Measurements from ENCODE around the gene WNT11.

Gene WNT11

DNA sequence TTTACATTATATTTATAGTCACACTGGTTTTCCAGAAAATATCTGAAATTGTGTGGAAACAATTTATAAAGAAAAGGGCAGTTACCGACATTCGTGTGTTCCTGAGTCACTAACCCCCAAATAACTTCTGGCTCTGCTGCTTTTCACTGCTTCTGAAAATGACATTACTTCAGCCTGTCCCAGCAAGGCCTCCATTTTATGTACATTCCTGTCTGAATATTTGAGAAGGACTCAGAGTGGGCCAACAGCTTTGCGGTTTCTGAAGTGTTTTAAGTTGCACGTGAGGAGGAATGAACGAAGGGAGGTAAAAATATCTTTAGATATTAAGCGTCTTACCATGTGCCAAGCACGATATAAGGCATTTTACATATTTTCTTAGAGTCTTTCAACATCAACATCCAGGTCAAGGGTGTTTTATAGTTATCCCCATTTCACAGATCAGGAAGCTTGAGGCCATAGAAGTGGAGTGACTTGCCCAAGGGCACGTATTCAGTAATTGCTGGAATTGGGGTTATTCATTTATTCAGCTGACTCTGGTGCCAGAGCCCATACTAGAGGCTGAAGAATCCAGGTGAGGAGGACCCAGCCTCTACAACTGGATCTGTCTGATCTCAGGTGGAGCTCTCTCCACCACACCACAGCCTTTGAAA lies 30.8 kb upstream of the WNT11 start:
- no peak for DNase-seq

DNA sequence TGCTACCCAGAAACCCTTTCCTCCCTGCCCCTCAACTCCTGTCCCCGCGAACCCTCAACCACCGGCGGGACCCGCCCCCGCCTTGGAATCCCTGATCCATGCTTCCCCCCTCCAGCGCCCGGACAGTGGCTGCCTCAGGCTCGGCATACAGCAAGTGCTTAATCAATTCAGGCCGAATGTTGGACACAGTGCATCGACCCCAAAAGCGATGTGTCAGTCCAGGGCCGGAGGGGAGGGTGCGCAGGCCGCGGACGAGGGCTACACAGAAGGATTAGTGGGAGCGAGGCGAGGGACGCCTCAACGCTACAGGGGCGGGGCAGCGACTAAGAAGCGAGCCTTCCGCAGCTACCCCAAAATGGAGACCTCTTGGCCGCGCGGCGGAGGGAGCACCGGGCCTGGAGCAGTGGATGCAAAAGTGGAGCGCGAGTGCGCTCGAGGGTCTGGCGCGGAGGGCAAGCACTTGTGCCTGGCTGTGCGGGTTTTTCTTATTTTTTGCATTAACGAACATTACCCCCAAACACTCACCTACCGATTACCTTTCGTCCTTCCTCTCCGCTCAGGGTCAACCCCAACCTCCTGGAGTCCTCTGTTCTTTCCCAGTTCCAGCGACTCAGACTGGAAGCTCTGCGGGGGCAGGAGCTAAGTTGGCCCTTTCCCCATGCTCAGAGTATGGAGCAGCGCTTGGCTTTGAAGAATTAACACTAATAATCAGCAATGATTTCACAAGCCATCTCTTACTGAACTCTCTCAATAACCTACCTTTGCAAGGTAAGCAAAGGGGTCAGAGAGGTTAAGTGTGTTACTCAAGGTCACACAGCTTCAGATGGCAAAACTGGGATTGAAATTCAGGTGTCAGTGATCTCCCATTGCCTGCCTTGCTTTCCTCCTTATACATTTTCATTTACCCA lies 30.0 kb upstream of the WNT11 start:
- no peak for DNase-seq

DNA sequence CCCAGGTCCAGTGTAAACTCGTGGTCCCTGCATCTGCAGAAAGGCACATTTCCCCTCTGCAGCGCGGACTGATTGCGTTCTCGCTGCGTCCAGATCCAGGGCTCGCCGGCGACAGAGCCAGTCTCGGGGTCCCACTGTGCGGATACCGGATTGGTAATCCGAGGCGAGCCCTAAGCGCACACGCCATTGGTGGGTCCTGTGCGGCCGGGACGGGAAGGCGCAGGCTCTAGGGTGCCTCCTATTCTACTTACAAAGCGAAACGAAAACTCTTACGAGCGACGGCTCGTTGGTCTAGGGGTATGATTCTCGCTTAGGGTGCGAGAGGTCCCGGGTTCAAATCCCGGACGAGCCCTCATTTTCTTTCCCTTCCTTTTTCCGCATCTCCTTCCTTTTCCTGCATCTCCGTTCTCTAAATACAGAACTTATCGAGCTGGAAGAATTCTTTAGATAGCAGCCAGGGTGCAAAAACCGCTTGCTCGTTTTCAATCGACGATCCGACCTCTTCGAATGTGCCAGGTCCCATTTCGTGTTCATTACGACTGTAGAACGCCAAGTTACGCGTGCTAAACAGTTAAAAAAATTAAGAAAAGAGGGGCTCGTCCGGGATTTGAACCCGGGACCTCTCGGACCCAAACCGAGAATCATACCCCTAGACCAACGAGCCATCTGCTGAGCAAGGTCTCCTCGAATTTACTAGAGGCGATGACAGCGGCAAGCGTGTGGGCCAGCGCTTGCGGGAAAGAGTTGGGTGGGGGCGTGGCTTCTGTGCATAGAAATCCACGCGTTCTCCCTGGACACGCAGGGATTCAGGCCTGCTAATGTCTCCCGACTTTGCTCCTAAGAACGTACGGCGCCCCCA lies 29.2 kb upstream of the WNT11 start:
- DNase-seq: peak; percentile 95

DNA sequence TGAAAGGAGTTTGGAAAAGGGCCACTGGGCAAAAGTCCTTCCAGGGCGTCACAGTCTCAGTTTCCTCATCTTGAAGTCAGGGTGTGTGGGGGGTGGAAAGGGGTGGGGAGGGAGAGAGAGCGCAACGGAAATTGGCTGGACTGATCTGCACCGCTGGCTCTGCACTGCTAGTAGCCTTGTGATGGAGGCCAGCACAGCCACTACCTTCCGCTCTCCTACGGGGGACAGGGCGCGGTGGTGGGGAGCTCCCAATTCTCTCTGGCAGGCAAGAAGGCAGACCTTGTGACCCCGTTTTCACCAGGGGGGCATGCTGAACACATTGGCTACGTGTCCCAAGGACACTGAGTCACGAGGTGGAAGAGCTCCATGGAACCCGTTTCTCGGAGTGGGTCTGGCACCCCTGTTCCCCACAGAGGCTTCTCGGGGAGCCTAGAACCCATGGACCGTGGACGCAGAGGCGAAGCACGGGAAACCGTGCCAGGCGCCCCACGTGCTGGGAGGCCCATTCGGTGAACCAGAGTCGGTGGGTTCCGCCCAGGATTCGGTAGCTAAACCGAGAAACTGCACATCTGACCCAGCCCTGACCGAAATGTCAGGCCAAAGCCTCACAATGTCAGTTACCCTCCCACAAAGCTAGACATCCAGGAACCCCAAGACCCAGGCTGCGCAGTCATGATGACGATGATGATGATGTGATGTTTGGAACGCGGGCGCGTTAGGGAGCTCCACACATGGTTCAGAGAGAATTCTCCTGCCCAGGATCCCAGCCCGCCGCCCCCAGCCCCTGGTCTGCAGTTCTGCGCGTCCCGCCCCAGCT lies 28.3 kb upstream of the WNT11 start:
- DNase-seq: peak; percentile 65

DNA sequence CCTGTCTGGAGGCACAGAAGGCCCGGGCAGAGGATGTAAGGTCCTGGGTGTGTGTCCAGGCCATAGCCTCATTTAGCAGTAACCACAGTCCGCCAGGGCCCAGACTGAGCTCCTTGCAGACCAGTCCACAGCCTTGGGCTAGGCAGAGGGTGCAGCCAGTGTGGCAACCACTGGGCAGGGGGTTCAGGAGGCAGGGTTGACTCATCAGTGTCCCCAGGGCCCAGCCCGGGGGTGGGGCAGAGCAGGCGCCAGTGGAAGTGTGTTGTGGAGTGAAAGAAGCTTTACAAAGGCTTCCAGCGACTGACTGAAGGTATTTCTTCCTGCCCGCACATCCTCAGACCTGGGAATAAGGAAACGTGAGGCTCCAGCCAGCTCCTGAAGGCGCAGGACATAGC lies 27.7 kb upstream of the WNT11 start:
- DNase-seq: no peak

DNA sequence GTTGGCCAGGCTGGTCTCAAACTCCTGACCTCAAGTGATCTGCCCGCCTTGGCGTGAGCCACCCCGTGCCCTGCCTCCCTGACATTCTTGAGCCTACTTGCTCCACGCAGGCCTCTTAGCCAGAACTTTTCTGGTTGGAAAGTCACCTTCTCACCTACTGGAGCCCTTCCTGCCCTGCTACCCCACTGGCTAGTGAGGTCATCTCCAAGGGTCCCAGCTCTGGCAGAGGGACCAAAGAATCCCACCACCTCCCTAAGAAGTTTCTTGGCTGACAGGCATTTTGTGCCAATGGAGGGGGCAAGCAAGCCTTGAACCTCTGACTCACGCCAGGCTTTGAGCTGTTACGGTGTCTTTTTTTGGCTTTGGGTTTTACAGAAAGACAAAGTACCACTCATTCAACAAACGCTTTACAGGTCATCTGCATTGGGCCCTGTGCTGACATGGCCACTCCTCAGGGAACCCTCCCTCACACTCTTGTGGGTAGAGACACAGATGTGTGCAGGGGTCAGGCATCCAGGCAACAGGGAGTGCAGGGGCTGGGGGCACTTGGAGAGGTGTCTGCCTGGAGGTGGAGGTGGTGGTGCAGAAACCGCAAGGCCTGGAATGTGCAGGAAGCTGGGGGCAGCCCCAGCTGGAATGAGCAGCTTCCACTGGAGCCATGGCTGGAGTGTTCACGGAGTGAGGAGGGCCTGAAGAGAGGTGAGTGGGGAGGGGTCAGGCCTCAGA lies 27.1 kb upstream of the WNT11 start:
- no peak for DNase-seq

DNA sequence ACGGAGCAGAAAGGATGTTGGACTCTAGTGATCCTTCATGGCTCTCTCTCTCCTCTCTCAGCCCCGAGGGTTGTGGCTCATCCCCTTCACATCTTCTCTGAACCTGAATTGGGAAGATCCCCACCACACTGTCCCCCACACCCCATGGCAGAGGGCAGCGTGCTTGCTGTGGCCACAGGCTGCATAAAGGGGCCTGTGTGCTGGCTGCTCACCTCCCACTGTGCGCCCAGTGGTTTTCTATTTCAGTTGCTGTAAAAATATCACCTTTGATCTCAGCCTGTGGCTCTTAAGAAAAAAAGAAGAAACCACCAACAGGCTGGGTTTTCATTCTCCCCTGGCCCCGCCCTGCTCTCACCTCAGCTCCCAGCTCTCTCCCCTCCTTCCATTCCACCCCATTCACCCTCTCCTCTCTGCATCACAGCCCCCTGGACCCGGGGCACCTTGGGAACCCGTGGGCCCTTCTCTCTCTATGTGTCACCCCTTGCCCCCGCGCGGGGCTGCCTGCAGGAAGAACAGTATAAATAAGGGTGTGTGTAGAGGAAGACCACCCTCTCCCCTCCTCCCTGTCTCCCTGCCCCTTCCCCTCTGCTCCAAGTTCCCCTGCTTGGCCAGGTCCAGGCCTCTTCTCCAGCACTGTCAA lies 25.8 kb upstream of the WNT11 start:
- DNase-seq: peak; percentile 73

DNA sequence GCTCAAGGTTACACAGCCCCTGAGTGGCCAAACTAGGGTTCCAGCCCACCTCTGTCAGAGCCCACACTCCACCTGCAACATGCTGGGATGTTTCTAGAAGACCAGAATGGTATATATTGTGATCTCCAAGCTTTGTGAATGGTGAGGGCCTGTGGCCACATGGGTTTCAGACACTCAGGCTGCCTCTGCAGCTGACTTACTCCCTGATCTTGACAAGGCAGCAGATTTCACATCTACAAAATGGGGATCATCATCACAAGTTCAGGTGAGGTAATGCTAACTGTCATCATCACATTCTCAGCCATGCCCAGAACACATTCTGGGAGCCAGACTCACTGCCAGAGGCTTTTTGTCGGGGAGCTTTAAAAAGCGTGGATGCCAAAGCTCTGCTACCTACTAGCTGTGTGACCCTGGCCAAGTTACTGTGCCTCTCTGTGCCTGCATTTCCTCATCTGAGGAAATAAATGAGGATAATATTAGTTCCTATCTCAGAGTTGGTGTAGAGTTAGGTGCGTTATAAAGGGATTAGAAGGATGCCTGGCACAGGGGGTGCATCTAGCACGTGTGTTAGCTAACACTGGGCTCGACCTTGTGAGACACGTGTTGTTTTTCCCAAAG lies 24.9 kb upstream of the WNT11 start:
- no peak for DNase-seq

DNA sequence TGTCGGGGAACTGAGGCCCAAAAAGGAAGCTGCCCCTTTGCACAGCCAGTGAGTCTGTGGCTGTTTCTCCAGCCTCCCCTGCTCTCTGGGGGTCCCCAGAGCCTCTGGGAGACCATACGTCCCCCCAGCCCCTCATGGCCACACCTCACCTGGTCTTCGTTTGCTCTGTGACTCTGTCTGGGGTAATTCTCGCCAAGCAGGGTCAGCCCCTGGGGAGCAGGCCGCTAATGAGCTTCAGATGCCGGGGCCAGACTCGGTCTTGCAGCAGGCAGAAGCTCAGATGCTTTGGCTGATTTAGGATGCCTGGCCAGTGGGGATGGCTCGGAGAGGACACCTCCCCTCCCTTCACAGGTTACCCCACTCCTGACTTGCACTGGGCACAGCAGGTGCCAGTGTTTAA lies 24.1 kb upstream of the WNT11 start:
- DNase-seq: no peak

DNA sequence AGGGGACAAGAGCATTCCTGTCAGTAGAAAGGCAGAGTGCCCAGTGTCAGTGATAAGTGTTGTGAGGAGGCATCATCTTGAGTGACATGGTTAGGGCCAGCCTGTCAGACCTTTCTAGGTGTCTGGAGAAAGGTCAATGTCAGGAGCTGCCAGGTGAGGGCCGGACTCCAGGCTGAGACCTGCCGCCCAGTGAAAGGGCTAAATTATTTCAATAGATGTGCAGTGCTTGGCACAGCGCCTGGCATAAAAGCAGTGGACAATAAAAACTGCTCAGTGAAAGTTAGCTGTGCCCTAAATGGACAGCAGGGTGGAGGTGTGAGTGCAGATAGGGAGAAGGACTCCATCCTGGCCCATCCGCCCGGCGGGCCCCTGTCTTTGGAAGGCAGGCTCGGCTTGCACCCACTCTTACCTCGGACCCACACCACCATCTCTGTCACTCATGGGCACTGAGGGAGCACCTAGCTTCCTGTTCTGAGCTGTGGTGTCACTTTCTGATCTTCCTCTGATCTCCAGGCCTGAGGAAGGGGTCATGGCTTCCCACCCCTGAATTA lies 23.5 kb upstream of the WNT11 start:
- DNase-seq: no peak

DNA sequence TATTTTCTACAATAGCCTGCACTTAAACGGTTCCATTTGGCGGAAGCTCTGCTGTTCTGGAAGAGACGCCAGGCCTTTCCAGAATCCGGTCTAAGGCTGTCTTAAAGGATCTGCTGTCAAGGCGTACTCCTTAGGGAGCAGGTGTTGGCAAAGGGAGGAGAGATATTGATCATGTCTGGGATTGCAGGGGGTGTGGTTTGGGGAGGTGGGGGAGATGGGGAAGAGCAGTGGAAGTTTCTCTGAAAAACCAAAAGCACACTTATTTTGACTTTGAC lies 22.5 kb upstream of the WNT11 start:
- DNase-seq: no peak

DNA sequence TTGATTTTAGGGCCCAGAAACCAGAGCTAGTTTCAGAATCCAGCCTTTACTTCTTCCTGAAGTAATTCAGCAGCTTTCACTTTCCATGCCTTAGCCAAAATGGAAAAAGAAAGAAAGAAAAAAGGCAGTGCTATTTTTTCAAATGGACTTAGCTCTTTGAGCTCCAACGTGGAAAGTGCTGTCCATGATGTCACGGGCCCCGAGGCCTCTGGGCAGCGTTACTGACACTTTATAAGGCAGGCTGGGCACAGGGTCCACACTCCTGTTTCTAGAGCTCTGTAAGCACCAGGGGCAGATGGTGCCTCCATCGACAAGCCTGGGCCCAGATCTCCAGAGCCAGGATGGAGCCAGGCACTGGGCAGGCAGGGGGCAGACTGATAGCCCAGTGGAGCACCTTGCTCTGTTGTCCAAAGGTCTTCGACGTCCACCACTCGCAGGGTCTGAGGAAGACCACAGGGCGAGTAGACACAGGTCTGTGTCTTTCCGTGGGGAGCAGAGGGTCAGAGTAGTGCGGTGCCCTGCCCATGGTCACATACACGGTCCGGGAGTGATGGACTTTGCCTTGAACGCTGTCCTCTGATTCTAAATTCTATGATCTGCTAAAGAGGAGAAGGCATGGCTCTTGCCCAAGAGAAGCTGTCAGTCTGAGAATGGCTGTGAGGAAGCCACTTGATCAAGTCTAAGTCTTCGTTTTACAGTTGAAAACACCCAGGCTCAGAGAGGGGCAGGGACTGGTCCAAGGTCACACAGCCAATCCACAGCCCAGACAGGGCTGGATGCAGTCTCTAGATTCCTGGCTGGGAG lies 22.0 kb upstream of the WNT11 start:
- no peak for DNase-seq

DNA sequence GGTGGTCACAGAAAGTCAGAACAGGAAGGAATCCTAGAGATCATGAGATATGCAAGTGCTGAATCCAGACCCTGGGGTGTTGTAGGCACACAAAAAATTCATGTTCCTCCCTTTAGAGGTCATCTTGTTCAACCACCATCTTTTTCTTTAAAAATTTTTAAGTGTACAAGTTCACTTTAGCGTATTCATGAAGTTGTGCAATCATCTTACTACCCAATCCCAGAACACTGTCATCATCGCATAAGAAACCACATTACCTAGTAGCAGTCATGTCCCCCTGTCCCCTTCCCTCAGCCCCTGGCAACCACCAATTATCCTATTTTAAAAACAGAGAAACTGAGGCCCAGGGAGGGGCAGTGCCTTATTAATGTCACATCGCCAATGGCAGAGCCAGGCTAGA lies 20.3 kb upstream of the WNT11 start:
- no peak for DNase-seq

DNA sequence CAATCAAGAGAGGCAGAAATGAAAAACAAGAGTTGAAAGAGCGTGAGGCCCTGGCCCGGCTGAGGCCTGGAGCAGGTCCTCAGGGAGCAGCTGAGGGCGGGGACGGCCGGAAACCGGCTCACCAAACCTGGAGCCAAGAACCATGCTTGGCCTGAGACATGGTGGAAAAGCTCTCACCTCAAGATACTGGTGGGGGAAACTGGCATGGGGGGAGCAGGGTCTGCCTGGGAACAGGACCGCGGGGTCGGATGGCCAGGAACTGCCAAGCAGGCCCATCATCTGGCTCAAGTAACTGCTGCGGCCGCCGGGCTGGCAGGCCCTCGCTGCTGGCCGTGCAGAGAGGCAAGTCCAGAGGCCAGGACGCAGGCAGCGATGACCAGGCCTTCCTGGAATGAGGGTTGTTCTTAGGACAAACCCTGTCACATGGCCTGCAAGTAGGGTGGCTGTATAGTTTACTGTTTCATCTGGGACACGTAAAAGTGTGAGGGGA lies 18.9 kb upstream of the WNT11 start:
- no peak for DNase-seq

DNA sequence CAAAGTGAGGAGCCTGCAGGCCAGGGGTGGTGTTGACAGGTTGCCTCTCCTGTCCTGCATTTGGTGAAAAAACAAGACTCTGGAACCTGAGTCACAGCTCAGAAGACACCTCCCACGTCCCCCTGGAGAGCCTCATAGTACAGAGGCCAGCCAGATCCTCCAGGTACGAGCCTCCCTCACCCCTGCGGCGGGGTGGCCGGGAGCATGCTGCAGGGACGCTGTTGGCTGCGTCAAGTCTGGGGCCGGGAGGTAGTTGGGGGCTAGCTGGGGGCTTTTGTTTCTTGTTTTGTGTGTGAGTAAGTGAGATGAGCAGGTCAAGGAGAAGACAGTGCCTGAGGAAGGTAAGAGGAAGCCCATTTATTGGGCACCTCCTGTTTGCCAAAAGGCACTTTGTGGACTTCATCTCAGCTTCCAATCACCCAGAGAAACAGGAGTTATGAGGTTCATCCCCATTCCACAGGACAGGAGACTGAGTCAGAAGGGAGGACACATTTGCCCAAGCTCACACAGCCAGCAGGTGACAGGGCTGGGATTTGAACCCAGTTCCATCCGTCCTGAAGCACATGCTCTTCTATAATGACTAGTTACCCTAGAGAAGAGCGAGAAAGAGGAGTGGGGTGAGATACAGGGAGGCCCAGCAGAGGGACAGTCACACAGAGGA lies 18.3 kb upstream of the WNT11 start:
- no peak for DNase-seq

DNA sequence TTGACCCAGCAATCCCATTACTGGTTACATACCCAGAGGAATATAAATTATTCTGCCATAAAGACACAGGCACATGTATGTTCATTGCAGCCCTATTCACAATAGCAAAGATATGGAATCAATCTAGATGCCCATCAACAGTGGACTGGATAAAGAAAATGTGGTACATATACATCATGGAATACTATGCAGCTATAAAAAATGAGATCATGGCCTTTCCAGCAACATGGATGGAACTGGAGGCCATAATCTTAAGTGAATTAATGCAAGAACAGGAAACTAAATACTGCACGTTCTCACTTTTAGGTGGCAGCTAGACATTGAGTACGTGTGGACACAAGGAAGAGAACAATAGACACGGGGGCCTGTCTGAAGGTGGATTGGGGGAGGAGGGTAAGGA lies 15.1 kb upstream of the WNT11 start:
- no peak for DNase-seq

DNA sequence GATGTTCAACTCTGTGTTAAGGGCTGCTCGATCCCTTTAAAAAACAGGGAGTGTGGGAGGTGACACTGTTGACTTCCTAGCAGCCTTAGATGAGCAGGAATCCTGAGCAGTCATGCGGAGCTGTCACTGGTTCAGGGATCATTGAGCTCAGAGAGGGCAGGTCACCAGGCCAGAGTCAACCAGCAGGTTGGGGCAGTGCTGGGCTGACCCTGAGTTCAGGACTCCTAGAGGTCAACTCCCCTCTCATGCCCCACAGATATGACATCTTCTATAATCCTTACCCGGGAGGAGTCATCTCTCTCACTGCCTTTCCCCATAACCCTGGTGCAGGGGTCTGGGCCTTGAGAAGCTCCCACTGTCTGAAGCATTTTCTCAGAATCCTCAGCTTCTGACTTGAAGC lies 12.9 kb upstream of the WNT11 start:
- DNase-seq: no peak

DNA sequence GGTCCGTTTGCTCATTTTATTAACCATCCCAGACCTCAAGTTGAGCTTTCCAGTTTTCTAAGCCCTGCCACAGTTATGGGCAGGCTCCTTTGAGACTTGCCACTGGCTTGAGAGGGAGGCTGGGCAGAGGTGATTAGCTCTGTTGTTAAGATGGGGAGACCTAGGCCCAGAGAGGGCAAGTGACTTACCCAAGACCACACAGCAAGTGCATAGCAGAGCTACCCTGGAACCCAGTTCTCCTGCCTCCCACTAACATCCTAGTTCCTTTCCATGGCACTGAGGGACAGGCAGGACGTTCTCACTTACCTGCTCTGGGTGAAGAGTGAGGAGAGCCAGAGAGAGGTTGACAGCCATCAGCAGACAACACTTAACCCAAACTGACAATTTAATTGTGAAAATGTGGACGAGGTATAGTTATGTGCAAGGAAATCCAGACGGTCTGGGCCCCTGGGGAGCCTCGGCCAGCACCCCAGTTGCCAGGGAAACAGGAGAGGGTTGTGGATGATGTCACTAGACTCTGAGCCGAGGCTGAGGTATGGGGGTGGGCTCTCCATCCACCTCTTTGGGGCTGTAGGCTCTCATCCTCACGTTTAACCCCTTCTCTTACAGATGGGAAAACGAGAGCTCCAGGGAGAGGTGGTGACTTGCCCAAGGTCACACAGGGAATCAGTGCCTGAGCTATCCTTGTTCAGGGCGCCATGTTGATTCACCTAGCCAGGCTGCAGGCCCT lies 12.3 kb upstream of the WNT11 start:
- no peak for DNase-seq

Measured in activated effector memory CD4-positive, alpha-beta T cell treated with anti-CD3 and anti-CD28 coated beads, Interleukin-2, amount 50 U/mL, for 16 hours (primary cell).